ENCODE data around the gene HOXA2. TPM values are rescaled to one million over a fixed set of nuclear protein-coding genes. Genes with fewer than 3 reads are reported as not detected.

HOXA2 gene
- total and polyA plus RNA-seq, 5 donors from 2014 or later, result 0.11 to 0.31 TPM; not detected in 3

GRCh38 chr7:27143023-27143949, 40.8 kb upstream of the HOXA2 start, which contains the start of gene HOXA5:
HOXA5 (minus strand) TSS chr7:27143681; CDS start chr7:27143607, 74 bp downstream.
- H3K27me3 ChIP-seq (ENCODE audit: control insufficient read depth, insufficient read depth, low read length), result peaks cover 12% of the 10 kb centered on the region
- peaks cover 51% of the 10 kb centered on the region for H3K27me3 Mint-ChIP-seq
- no peak within 1 kb of the TSS for H3K27ac ChIP-seq (ENCODE audit: insufficient read depth, low read length, poor library complexity, severe bottlenecking)
- H3K4me3 ChIP-seq (ENCODE audit: low read depth, low read length), result no peak within 1 kb of the TSS
- no peak within 1 kb of the TSS for H3K27ac Mint-ChIP-seq
- peaks cover 0 to 8% (median 1%) of the 10 kb centered on the region in 4 donors for H3K4me1 Mint-ChIP-seq
- peaks cover 4% of the 10 kb centered on the region for H3K4me1 ChIP-seq (ENCODE audit: control insufficient read depth, insufficient read depth, low read length, poor library complexity, severe bottlenecking)
- H3K36me3 Mint-ChIP-seq, result no peaks in the 10 kb centered on the region
- ATAC-seq (ENCODE audit: low read depth in 2 of 2), result peak in 1 of 2 donors; percentile 34
- peaks cover 0 to 2% (median 0%) of the 10 kb centered on the region in 7 donors for H3K9me3 Mint-ChIP-seq
- DNase-seq, result no peak
- no peaks in the 10 kb centered on the region for H3K9me3 ChIP-seq (ENCODE audit: control insufficient read depth in 2 of 2, low read length in 2 of 2)
- no peaks in the 10 kb centered on the region for H3K36me3 ChIP-seq (ENCODE audit: control insufficient read depth, insufficient read depth, low read length)
- peak within 1 kb of the TSS in 1 of 4 donors; percentile 46 for H3K4me3 Mint-ChIP-seq

- no peaks in the 10 kb centered on the region for H3K9me3 ChIP-seq (ENCODE audit: control insufficient read depth in 2 of 2, low read length in 2 of 2)
- Mint-ChIP-seq H3K9me3 (peaks cover 0 to 2% (median 0%) of the 10 kb centered on the region in 7 donors), H3K4me1 (peaks cover 0 to 5% (median 0%) of the 10 kb centered on the region in 4 donors), H3K4me3 (peak overlapping the region in 1 of 4 donors; percentile 46), H3K36me3 (no peaks in the 10 kb centered on the region), H3K27ac (no peak overlapping the region), H3K27me3 (peaks cover 51% of the 10 kb centered on the region)
- no peak overlapping the region for H3K4me3 ChIP-seq (ENCODE audit: low read depth, low read length)
- no peaks in the 10 kb centered on the region for H3K36me3 ChIP-seq (ENCODE audit: control insufficient read depth, insufficient read depth, low read length)
- H3K27me3 ChIP-seq (ENCODE audit: control insufficient read depth, insufficient read depth, low read length), result peaks cover 14% of the 10 kb centered on the region
- DNase-seq (no peak), ATAC-seq (ENCODE audit: low read depth in 2 of 2) (no peak)
- no peaks in the 10 kb centered on the region for H3K4me1 ChIP-seq (ENCODE audit: control insufficient read depth, insufficient read depth, low read length, poor library complexity, severe bottlenecking)
- H3K27ac ChIP-seq (ENCODE audit: insufficient read depth, low read length, poor library complexity, severe bottlenecking), result no peak overlapping the region
Measured at GRCh38 chr7:27142580-27143022, 40.1 kb upstream of the HOXA2 start.

GRCh38 chr7:27141923-27142579, 39.6 kb upstream of the HOXA2 start:
- H3K4me1 Mint-ChIP-seq, result peaks cover 0 to 1% (median 0%) of the 10 kb centered on the region in 4 donors
- no peak overlapping the region for H3K27ac ChIP-seq (ENCODE audit: insufficient read depth, low read length, poor library complexity, severe bottlenecking)
- H3K36me3 Mint-ChIP-seq, result no peaks in the 10 kb centered on the region
- no peaks in the 10 kb centered on the region for H3K4me1 ChIP-seq (ENCODE audit: control insufficient read depth, insufficient read depth, low read length, poor library complexity, severe bottlenecking)
- H3K9me3 ChIP-seq (ENCODE audit: control insufficient read depth in 2 of 2, low read length in 2 of 2), result no peaks in the 10 kb centered on the region
- no peak for DNase-seq
- no peak overlapping the region for H3K27ac Mint-ChIP-seq
- H3K27me3 ChIP-seq (ENCODE audit: control insufficient read depth, insufficient read depth, low read length), result peaks cover 16% of the 10 kb centered on the region
- ATAC-seq (ENCODE audit: low read depth in 2 of 2), result no peak
- H3K4me3 ChIP-seq (ENCODE audit: low read depth, low read length), result no peak overlapping the region
- H3K27me3 Mint-ChIP-seq, result peaks cover 51% of the 10 kb centered on the region
- peaks cover 0 to 2% (median 0%) of the 10 kb centered on the region in 7 donors for H3K9me3 Mint-ChIP-seq
- no peak overlapping the region for H3K4me3 Mint-ChIP-seq
- no peaks in the 10 kb centered on the region for H3K36me3 ChIP-seq (ENCODE audit: control insufficient read depth, insufficient read depth, low read length)

GRCh38 chr7:27141137-27141922, 38.8 kb upstream of the HOXA2 start:
- Mint-ChIP-seq H3K36me3 (no peaks in the 10 kb centered on the region), H3K27me3 (peaks cover 53% of the 10 kb centered on the region), H3K9me3 (peaks cover 0 to 2% (median 0%) of the 10 kb centered on the region in 7 donors), H3K4me3 (no peak overlapping the region), H3K4me1 (no peaks in the 10 kb centered on the region), H3K27ac (no peak overlapping the region)
- ATAC-seq (ENCODE audit: low read depth in 2 of 2), result no peak
- Histone ChIP-seq H3K36me3 (ENCODE audit: control insufficient read depth, insufficient read depth, low read length) (no peaks in the 10 kb centered on the region), H3K9me3 (ENCODE audit: control insufficient read depth in 2 of 2, low read length in 2 of 2) (no peaks in the 10 kb centered on the region), H3K27me3 (ENCODE audit: control insufficient read depth, insufficient read depth, low read length) (peaks cover 12% of the 10 kb centered on the region), H3K27ac (ENCODE audit: insufficient read depth, low read length, poor library complexity, severe bottlenecking) (no peak overlapping the region), H3K4me3 (ENCODE audit: low read depth, low read length) (no peak overlapping the region), H3K4me1 (ENCODE audit: control insufficient read depth, insufficient read depth, low read length, poor library complexity, severe bottlenecking) (no peaks in the 10 kb centered on the region)
- DNase-seq, result no peak

GRCh38 chr7:27140126-27140857, 37.8 kb upstream of the HOXA2 start:
- no peaks in the 10 kb centered on the region for H3K4me1 Mint-ChIP-seq
- H3K36me3 ChIP-seq (ENCODE audit: control insufficient read depth, insufficient read depth, low read length), result no peaks in the 10 kb centered on the region

GRCh38 chr7:27139334-27140125, 37.0 kb upstream of the HOXA2 start:
- Mint-ChIP-seq H3K27ac (no peak overlapping the region), H3K36me3 (no peaks in the 10 kb centered on the region), H3K4me3 (no peak overlapping the region), H3K9me3 (peaks cover 0 to 2% (median 0%) of the 10 kb centered on the region in 7 donors), H3K4me1 (no peaks in the 10 kb centered on the region), H3K27me3 (peaks cover 66% of the 10 kb centered on the region)
- Histone ChIP-seq H3K4me1 (ENCODE audit: control insufficient read depth, insufficient read depth, low read length, poor library complexity, severe bottlenecking) (no peaks in the 10 kb centered on the region), H3K27ac (ENCODE audit: insufficient read depth, low read length, poor library complexity, severe bottlenecking) (no peak overlapping the region), H3K27me3 (ENCODE audit: control insufficient read depth, insufficient read depth, low read length) (peaks cover 24% of the 10 kb centered on the region), H3K4me3 (ENCODE audit: low read depth, low read length) (no peak overlapping the region), H3K36me3 (ENCODE audit: control insufficient read depth, insufficient read depth, low read length) (no peaks in the 10 kb centered on the region), H3K9me3 (ENCODE audit: control insufficient read depth in 2 of 2, low read length in 2 of 2) (no peaks in the 10 kb centered on the region)
- DNase-seq (no peak), ATAC-seq (ENCODE audit: low read depth in 2 of 2) (no peak)

More at GRCh38 chr7:27140126-27140857, 37.8 kb upstream of the HOXA2 start:
- Mint-ChIP-seq H3K27ac (no peak overlapping the region), H3K9me3 (peaks cover 0 to 2% (median 0%) of the 10 kb centered on the region in 7 donors), H3K36me3 (no peaks in the 10 kb centered on the region), H3K27me3 (peaks cover 59% of the 10 kb centered on the region), H3K4me3 (no peak overlapping the region)
- Histone ChIP-seq H3K27me3 (ENCODE audit: control insufficient read depth, insufficient read depth, low read length) (peaks cover 21% of the 10 kb centered on the region), H3K27ac (ENCODE audit: insufficient read depth, low read length, poor library complexity, severe bottlenecking) (no peak overlapping the region), H3K4me1 (ENCODE audit: control insufficient read depth, insufficient read depth, low read length, poor library complexity, severe bottlenecking) (no peaks in the 10 kb centered on the region), H3K9me3 (ENCODE audit: control insufficient read depth in 2 of 2, low read length in 2 of 2) (no peaks in the 10 kb centered on the region), H3K4me3 (ENCODE audit: low read depth, low read length) (no peak overlapping the region)
- ATAC-seq (ENCODE audit: low read depth in 2 of 2) (no peak), DNase-seq (no peak)

All from CD4-positive, CD25-positive, alpha-beta regulatory T cell (primary cell).